GM12864 (cell line): ENCODE measurements around the gene OARD1.

Source experiments
- DNase-seq: peaks from one replicate; pipeline ENCODE4 v3.0.0-alpha.2; 2011; ENCODE audit warnings: low read depth
- H3K4me3 ChIP-seq: 2 replicates; pipeline ENCODE4 v1.5.1; 2011; ENCODE audit warnings: mild to moderate bottlenecking, low read depth, low read length, control low read depth
- CTCF ChIP-seq: IDR thresholded peaks from 2 replicates; pipeline ENCODE4 v1.5.1; 2011; ENCODE audit warnings: low read depth, mild to moderate bottlenecking, moderate library complexity, low read length, control low read depth, inconsistent platforms; ENCODE audit errors: missing control alignments

The OARD1 gene

GRCh38 chr6:41098366-41098765 lies 26.2 kb upstream of the OARD1 start:
- DNase-seq, result no peak
- no peak overlapping the region for H3K4me3 ChIP-seq
- no peak for TF ChIP-seq CTCF

GRCh38 chr6:41097467-41098090 lies 25.4 kb upstream of the OARD1 start:
- DNase-seq, result no peak
- no peak overlapping the region for H3K4me3 ChIP-seq
- no peak for TF ChIP-seq CTCF

- no peak for TF ChIP-seq CTCF
- H3K4me3 ChIP-seq, result no peak overlapping the region
- DNase-seq, result no peak
These were observed 21.6 kb upstream of the OARD1 start for GRCh38 chr6:41093729-41094128.

GRCh38 chr6:41092421-41093140 lies 20.4 kb upstream of the OARD1 start:
- TF ChIP-seq CTCF, result peak; percentile 31
- DNase-seq, result no peak
- H3K4me3 ChIP-seq, result no peak overlapping the region

- no peak for TF ChIP-seq CTCF
- no peak overlapping the region for H3K4me3 ChIP-seq
- DNase-seq, result no peak
These were observed 18.9 kb upstream of the OARD1 start for GRCh38 chr6:41090841-41091761.

- TF ChIP-seq CTCF, result no peak
- H3K4me3 ChIP-seq, result no peak overlapping the region
- no peak for DNase-seq
These were observed 16.3 kb upstream of the OARD1 start for GRCh38 chr6:41088451-41088850.
